PC-9 (cell line): ENCODE measurements around the gene NYAP2. TPM values are rescaled to one million over a fixed set of nuclear protein-coding genes. Genes with fewer than 3 reads are reported as not detected.

Experiments
- BruUV-seq: library from RNA; stranded (reverse); fragments of 400-500 nt; replicated peaks from 2 replicates; lab custom pipeline; 2021; lab: Mats Ljungman, UMichigan
- CTCF ChIA-PET: fragments of 300-600 bp; sonication (Branson Sonifier 250); formaldehyde crosslinking; loops from one replicate; lab custom pipeline; 2022; ENCODE audit warnings: antibody characterized with exemption; lab: Charles Lee
- POLR2A ChIA-PET: fragments of 300-600 bp; sonication (Branson Sonifier 250); formaldehyde crosslinking; loops from one replicate; lab custom pipeline; 2022; ENCODE audit warnings: antibody characterized with exemption; ENCODE audit not compliant: unreplicated experiment; lab: Charles Lee
- DNase-seq, 2 experiments: peaks; one replicate each; pipeline versions ENCODE4 v3.0.0 to v3.0.0-alpha.2; 2015 to 2022; ENCODE audit warnings: mixed read lengths in 1 of 2
- H2AFZ ChIP-seq: fragments of 200-600 bp; sonication (generic); 2 replicates; pipeline ENCODE4 v1.8.1; 2017; ENCODE audit warnings: antibody characterized with exemption
- H3F3A ChIP-seq: fragments of 200-600 bp; sonication (generic); 2 replicates; pipeline ENCODE4 v1.8.1; 2017; ENCODE audit warnings: antibody characterized with exemption, mild to moderate bottlenecking, low read depth; ENCODE audit not compliant: insufficient read depth
- H3K27ac ChIP-seq: fragments of 200-600 bp; sonication (generic); 2 replicates; pipeline ENCODE4 v1.6.1; 2016; ENCODE audit warnings: mixed run types
- H3K27me3 ChIP-seq: fragments of 200-600 bp; sonication (generic); 2 replicates; pipeline ENCODE4 v1.6.1; 2016; ENCODE audit warnings: low read depth, mixed run types; ENCODE audit not compliant: insufficient read depth
- H3K36me3 ChIP-seq: fragments of 200-600 bp; sonication (generic); 2 replicates; pipeline ENCODE4 v1.6.1; 2016; ENCODE audit warnings: low read depth, mixed run types
- H3K4me1 ChIP-seq: fragments of 200-600 bp; sonication (generic); replicated peaks from 2 replicates; pipeline ENCODE4 v1.6.1; 2016; ENCODE audit warnings: mixed run types; ENCODE audit not compliant: insufficient read depth
- H3K4me2 ChIP-seq: fragments of 200-600 bp; sonication (generic); 2 replicates; pipeline ENCODE4 v1.6.1; 2017; ENCODE audit warnings: mixed run types
- H3K4me3 ChIP-seq: fragments of 200-600 bp; sonication (generic); 2 replicates; pipeline ENCODE4 v1.6.1; 2016; ENCODE audit warnings: mixed run types
- H3K79me2 ChIP-seq: fragments of 200-600 bp; sonication (generic); 2 replicates; pipeline ENCODE4 v1.6.1; 2017; ENCODE audit warnings: low read depth, mixed run types
- H3K9me2 ChIP-seq: fragments of 200-600 bp; sonication (generic); 2 replicates; pipeline ENCODE4 v1.8.1; 2017; ENCODE audit warnings: mild to moderate bottlenecking; ENCODE audit not compliant: insufficient read depth
- H3K9me3 ChIP-seq: fragments of 200-600 bp; sonication (generic); 2 replicates; pipeline ENCODE4 v1.8.1; 2016; ENCODE audit warnings: low read depth; ENCODE audit not compliant: insufficient read depth
- H4K20me1 ChIP-seq: fragments of 200-600 bp; sonication (generic); 2 replicates; pipeline ENCODE4 v1.8.1; 2017; ENCODE audit not compliant: insufficient read depth
- EZH2 ChIP-seq: fragments of 200-600 bp; sonication (generic); IDR thresholded peaks from 2 replicates; pipeline ENCODE4 v1.8.0; 2017; ENCODE audit warnings: antibody characterized with exemption, low read depth
- intact Hi-C: fragments of 100-400 bp; cut with micrococcal nuclease; formaldehyde crosslinking; loops from one replicate; pipeline ENCODE4 v1.10.0; 2022; ENCODE audit not compliant: unreplicated experiment
- total RNA-seq: library from RNA; stranded (reverse); gene quantifications from 2 replicates; pipeline ENCODE4 v1.2.3, GENCODE V29; 2021
- TF ChIP-seq, protein P1 (sequence below): fragments of 200-600 bp; sonication (generic); conservative IDR thresholded peaks from 2 replicates; pipeline ENCODE4 v1.6.1; 2017; ENCODE audit warnings: mixed run types, antibody characterized with exemption, mild to moderate bottlenecking, moderate library complexity

NYAP2 gene
- total RNA-seq, 1 experiment from 2014 or later: 0.65 TPM

DNA sequence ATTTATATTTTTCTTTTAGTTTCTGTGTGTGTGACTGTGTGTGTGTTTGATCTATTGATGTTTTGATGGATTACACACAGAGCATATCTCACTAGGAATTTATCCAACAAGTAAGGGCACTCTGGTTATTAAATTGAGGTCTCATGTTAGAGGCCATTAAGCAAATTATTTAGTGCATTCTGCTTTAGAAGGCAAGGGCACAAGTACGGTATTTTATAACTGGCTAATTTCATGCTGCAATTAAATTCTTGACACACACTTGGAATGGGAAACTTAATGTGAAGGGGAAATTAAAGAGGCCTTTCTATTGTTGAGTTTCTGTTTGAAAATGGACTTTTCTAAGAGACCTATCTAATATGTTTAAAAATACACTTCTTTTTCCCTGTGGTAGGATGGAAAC lies 25.8 kb downstream of the NYAP2 start:
- no peak overlapping the region for H3K4me2 ChIP-seq
- no peak overlapping the region for H3K4me3 ChIP-seq
- no peak overlapping the region for H2AFZ ChIP-seq
- no peaks in the 10 kb centered on the region for H3K4me1 ChIP-seq
- TF ChIP-seq, protein P1, sequence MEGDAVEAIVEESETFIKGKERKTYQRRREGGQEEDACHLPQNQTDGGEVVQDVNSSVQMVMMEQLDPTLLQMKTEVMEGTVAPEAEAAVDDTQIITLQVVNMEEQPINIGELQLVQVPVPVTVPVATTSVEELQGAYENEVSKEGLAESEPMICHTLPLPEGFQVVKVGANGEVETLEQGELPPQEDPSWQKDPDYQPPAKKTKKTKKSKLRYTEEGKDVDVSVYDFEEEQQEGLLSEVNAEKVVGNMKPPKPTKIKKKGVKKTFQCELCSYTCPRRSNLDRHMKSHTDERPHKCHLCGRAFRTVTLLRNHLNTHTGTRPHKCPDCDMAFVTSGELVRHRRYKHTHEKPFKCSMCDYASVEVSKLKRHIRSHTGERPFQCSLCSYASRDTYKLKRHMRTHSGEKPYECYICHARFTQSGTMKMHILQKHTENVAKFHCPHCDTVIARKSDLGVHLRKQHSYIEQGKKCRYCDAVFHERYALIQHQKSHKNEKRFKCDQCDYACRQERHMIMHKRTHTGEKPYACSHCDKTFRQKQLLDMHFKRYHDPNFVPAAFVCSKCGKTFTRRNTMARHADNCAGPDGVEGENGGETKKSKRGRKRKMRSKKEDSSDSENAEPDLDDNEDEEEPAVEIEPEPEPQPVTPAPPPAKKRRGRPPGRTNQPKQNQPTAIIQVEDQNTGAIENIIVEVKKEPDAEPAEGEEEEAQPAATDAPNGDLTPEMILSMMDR: no peak
- TF ChIP-seq EZH2: no peak
- POLR2A ChIA-PET: no interaction called here
- no peak overlapping the region for H3K27ac ChIP-seq
- no peaks in the 10 kb centered on the region for H3K36me3 ChIP-seq
- H3K9me2 ChIP-seq: no peaks in the 10 kb centered on the region
- CTCF ChIA-PET: no interaction called here
- H4K20me1 ChIP-seq: no peaks in the 10 kb centered on the region
- no peaks in the 10 kb centered on the region for H3K79me2 ChIP-seq
- no peaks in the 10 kb centered on the region for H3F3A ChIP-seq
- no TSS peak for BruUV-seq
- no peaks in the 10 kb centered on the region for H3K27me3 ChIP-seq
- no peak for DNase-seq
- intact Hi-C loops: no loop called here
- H3K9me3 ChIP-seq: no peaks in the 10 kb centered on the region

DNA sequence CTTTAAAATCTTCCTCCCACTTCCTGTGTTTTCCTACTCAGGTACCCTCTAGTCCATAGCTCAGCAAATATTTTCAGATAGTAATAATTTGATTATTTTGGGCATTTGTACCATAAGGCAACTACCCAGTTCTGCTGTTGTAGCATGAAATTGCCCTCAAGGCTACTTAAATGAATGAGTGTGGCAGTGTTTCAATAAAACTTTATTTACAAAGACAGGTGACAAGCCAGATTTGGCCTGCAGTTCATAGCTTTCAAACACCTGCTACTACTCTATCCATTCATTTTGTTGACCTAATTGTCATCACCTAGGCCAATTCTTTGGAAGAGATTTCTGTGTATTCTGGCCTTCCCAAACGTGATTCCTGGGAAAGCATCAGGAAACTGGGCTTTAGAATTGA lies 28.9 kb downstream of the NYAP2 start:
- intact Hi-C loops: no loop called here
- Histone ChIP-seq H3K4me2 (no peak overlapping the region), H3K27ac (no peak overlapping the region), H3K9me3 (no peaks in the 10 kb centered on the region), H3F3A (no peaks in the 10 kb centered on the region), H3K36me3 (no peaks in the 10 kb centered on the region), H2AFZ (no peak overlapping the region), H3K27me3 (no peaks in the 10 kb centered on the region), H3K79me2 (no peaks in the 10 kb centered on the region), H4K20me1 (no peaks in the 10 kb centered on the region), H3K4me1 (no peaks in the 10 kb centered on the region), H3K9me2 (no peaks in the 10 kb centered on the region), H3K4me3 (no peak overlapping the region)
- no TSS peak for BruUV-seq
- POLR2A ChIA-PET: no interaction called here
- TF ChIP-seq, protein P1: no peak
- TF ChIP-seq EZH2: no peak
- CTCF ChIA-PET: no interaction called here
- DNase-seq: no peak

DNA sequence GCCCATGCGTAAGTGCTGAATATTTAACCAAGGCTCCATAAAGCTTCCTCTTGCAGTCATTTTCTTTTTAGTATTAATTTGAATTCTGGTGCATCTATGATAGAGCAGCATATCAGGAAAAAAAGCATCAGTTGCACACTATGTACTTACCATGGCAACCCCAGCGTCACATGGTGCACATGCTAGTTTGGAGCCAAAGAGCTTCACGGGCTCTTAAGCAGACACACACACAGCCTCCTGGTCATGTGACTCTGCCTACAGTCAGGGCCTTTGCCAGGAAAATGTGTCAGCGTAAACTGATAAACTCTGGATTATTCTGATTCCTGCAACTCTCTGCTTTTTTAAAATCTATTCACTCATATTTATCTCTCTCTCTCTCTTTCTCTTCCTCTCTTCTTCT lies 30.2 kb downstream of the NYAP2 start:
- Histone ChIP-seq H3K79me2 (no peaks in the 10 kb centered on the region), H3K27ac (no peak overlapping the region), H3K4me3 (no peak overlapping the region), H3K4me1 (no peaks in the 10 kb centered on the region), H3K9me3 (no peaks in the 10 kb centered on the region), H4K20me1 (no peaks in the 10 kb centered on the region), H2AFZ (no peak overlapping the region), H3K9me2 (no peaks in the 10 kb centered on the region), H3K4me2 (no peak overlapping the region), H3K27me3 (no peaks in the 10 kb centered on the region), H3F3A (no peaks in the 10 kb centered on the region), H3K36me3 (no peaks in the 10 kb centered on the region)
- TF ChIP-seq EZH2: no peak
- TF ChIP-seq, protein P1: no peak
- ChIA-PET CTCF (no interaction called here), POLR2A (interaction anchor here (0.6 kb wide), 1 partner anchor 26 kb away, joined by 6 read pairs; no protein-coding TSS in a partner anchor)
- BruUV-seq: no TSS peak
- no peak for DNase-seq
- intact Hi-C loops: no loop called here
